NCI-H510A treated with DMSO at 0.1 percent for 48 hours (cell line): ENCODE data around the gene WDR48.
A peak's percentile ranks its signal among the peaks of the same experiment; 100 is the strongest.

ENCODE experiments used
- DNase-seq: peaks from one replicate; lab custom pipeline; 2025; lab: John Stamatoyannopoulos, UW

WDR48 gene

DNA sequence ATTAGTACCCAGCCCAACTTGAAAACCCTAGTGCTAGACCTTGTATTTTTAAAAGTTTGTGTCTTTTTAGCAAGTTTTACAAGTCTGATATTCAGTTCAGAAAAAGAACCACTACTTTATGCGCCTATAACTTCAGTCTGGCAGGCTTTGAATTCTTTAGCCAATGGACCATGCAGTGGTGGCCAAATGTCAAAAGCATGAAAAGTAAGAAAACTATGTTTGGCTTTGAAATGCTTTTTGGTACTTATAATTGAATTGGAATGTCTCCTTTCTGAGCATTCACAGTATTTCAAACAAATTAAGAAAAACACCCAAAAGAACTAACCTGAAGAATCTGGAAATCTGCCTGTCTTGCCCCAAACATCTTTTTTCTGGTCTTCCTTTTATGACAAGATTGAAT, 12.8 kb downstream of the WDR48 start:
- no peak for DNase-seq

DNA sequence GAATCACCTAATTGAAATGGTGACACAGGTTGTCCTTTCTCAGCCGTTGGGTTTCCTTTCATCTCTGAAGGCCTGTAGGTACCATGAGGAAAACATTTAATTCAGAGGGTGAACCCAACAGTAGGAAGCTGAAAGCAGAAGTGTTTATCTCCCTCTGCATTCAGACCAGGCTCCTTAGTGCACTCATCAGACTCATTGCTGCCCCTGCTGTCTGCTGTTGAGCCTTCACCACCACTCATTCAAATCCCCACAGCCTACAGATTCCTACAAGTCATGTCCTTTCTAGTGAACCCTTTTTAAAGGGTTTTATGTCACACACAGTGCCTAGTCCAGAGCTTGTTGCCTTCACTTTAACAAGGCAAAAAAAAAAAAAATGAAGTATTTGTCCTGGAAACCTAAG, 13.4 kb downstream of the WDR48 start:
- DNase-seq, result peak; percentile 3

GRCh38 chr3:39067286-39067685, 15.5 kb downstream of the WDR48 start:
- DNase-seq, result no peak

DNA sequence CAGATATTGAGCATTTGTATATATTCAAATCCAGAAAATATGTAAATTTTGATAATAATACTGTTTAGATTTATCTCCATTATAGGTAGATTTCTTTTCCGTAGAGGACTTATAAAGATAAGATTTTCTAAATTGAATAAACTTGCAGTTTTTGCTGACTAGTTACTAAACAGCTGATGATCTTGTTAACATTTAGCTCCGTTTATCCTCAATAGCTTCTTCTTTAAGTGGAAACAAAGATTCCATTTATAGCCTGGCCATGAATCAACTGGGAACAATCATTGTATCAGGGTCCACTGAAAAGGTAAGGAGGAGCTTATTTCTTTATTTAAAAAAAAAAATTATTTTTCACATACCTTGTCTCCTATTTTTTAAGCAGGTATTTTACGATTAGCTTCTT, 16.7 kb downstream of the WDR48 start:
- DNase-seq, result no peak

DNA sequence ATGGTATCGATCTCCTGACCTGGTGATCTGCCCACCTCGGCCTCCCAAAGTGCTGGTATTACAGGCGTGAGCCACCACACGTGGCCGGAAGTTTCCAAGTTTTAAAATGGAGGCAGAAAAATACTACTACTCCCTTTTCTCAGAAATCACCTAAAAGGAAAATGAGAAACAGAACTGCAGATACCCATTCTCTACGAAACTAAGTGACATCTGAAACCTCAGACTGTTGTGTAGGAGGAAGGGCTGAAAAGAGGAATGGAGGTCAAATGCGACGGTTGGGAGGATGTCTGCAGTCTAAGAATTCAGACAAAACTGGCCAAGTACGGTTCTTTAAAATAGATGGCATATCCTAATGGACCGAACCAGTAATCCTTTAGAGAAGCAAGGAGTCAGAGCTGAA, 24.1 kb downstream of the WDR48 start:
- no peak for DNase-seq

DNA sequence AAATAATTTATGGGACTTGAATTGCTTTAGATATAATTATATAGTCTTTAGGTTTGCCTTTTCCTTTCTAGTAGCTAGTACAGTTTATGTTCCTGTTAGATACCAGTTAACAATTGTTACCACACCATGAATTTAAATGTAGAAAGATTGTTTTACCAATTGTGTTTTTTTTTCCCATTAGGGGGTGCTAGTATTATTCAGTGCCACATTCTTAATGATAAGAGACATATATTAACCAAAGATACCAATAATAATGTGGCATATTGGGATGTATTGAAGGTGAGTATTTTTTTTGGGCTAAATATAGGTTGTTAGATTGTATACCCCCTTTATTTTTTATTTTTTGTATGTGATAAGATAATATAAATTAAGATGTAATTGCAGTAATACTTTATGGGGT, 27.7 kb downstream of the WDR48 start:
- no peak for DNase-seq

DNA sequence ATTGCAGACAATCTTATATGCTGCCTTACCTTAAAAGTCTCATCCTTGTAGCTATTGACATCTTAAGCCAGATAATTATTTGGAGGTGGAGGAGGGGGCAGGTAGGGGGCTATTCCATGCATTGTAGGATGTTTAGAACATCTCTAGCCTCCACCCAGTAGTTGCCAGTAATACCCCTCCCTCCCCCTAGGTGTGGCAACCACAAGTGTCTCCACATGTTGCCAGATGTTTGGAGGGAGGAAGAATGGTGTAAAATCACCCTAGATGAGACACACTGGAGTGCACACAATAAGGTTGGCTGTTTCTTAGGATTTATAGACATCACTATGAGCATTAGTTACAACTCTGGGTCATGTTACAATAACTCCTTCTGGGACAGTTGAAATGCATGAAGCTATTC, 28.2 kb downstream of the WDR48 start:
- no peak for DNase-seq

DNA sequence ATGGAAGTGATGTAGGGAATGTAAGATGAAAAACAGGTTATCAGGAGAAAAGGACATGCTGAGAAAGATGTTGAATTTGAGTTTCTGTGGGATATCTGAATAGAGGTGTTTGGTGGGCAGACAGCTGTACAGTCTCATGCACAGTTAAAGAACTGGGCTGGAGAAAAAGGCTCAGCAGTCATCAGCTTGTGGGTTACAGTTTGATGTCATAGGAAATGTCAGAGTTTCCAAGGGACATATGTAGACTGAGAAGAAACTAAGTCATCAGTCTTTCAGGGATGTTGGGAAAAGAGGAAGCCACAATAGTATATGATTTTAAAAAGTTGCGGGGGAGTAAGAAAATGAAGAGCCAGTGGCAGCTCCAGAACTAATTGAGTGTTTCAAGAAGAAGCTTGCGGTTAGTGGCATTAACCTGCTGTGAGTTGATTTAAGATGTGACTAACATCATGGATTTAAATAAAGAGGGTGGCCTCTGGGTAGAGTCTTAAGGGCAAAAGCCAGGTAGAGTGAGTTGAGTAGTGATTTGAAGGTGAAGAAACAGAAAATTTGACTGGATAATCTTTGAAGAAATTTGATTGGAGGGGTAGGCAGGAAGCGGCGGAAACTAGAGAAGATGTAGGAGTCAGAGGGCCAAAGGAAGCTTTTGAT, 31.0 kb downstream of the WDR48 start:
- DNase-seq, result no peak

DNA sequence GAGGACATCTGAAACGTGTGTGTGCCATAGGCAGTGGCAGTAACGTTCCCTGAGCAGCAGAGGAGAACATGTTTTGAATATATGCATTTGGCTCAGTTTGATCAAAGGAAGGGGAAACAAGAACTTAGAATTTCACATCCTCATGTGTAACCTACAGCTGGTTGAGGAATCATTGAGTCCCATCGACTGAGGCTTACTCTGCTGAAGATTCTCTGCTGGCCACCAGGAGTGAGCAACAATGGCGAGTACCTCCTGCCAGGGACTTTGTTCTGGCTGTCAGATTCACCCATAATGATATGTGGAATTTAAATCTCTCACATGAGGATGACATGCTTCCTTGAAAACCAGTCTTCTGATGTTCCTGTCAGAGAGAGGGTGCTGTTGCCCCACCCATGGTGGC, 34.3 kb downstream of the WDR48 start:
- DNase-seq, result no peak

- no peak for DNase-seq
Measured at GRCh38 chr3:39088456-39088855, 36.6 kb downstream of the WDR48 start.

- DNase-seq, result no peak
Measured at GRCh38 chr3:39088889-39089288, 37.1 kb downstream of the WDR48 start.

- no peak for DNase-seq
Measured at GRCh38 chr3:39090922-39091321, 39.1 kb downstream of the WDR48 start.

GRCh38 chr3:39094851-39095677, 43.2 kb downstream of the WDR48 start:
- DNase-seq, result no peak

DNA sequence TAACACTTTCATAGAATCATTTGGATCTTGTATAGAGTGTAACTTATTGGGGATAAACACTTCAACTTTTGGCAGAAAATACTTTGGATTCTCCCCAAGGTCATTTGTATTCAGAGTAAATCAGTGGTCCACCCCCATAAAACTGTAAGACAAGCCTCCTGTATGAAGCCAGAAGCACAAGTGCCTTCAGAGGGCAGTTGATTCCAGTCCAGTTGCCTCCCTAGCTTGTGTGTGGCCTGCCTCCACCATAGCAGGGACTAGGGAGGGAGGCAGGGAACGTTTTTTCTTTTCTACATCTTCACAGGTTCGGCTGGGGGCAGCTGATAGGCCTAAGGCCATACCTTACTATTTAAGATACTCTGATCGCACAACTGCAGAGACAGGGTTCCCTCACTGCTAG, 44.0 kb downstream of the WDR48 start:
- no peak for DNase-seq

DNA sequence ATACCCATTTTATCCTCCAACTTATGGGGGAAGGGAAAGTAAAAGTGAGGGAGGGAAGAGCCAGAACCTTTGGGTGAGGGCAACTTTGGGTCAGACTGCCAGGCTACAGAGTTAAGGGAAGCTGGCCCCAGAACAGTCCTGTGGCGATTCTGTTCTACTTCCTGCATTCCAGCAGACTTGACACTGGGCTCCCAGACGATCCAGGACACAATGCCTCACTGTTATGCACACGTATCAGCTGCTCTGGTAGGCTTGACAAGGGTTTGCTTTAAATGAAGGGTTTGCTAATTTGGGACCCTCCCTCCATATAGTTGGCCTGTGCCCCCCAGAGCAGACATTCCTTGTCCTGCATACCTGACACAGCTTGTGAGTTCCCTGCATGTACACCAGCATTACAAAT, 45.0 kb downstream of the WDR48 start:
- no peak for DNase-seq

DNA sequence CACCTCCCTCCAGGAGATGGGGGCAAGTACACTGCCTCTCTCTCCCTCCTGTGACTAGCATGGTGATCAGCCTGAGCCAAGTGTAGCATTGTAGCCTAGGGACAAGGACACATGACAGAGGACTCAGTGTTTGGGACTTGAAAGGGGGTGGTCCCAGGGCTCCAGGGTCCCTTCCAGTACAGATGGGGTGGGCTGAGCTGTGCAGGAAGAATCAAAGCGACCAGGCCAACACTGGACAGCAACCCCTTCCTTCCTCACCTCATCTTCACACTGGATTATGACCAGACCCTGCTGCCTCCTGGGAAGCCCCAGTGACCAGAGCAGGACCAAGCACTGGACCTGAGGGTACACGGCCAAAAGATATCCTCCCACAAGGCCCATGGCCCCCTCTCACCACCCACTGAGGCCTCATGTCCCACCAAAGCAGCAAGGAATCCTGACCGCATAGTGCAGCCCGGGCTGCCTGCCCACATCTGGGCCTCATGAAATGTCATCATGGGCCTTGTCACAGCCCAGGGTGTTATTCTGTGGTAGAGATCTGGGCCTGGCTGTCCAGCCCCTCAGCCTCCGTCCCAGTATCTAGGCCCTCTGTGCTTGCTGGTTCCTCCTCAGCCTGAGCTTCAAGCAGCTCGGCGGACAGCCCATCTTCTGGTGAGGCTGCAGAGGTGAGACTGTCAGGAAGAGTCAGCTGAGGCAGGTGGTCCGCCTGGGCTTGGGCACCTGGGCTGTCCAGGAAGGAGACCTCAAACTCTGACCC, 46.1 kb downstream of the WDR48 start:
- DNase-seq, result no peak

GRCh38 chr3:39098473-39099000, 46.7 kb downstream of the WDR48 start:
- DNase-seq, result no peak

DNA sequence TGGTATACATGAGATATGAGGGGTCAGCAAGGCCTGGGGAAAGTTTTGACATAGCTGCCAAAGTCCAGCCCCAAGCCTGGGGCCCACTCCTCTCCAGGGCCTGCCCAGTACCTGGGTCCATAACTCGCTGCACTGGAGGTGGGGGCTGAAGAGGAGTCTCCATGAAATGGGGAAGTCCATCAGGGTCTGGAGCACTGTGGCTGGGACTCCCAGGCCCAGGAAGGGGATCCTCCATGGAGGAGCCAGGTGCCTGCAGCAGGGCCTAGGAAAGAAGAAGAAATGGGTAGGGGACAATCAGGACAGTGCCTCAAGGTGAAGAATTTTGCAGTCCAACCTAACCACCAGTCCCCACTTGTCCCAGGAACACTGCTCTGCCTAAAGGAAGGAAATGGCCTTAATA, 47.4 kb downstream of the WDR48 start:
- DNase-seq, result no peak

- no peak for DNase-seq
Measured at GRCh38 chr3:39099738-39100499, 48.1 kb downstream of the WDR48 start.

GRCh38 chr3:39100500-39100886, 48.7 kb downstream of the WDR48 start:
- DNase-seq, result no peak

DNA sequence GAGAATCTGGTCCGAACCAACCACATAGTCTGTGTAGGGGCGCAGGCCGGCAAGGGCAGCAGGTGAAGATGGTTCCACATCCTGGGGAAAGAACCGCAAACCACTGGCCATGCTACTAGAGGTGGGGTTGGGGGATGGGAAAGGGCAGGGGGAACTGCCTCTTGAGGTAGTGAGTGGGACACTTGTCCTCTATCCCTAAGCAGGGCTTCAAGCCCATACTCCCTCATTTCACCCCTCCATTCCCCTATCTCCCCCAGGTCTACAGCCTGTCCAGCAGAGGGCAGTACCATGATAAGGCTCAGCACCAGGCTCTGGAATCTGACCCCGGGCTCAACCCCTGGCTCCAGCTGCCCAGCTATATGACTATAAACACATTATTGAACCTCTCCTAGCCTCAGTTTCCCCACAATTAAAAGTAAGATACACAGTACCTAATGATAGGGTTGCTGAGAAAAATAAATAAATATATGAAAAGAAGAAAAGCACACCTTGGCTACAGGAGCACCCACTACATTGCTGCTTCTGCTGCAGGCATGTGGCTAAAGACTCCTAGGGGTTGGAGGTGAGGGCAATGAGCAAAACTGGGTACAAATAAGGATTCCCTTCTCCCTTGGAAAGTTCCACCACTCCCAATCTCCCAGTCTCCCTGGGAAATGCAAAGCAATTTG, 49.3 kb downstream of the WDR48 start:
- DNase-seq, result peak; percentile 2
